T-helper 1 cell (primary cell): ENCODE measurements around the gene FAM234A.

ENCODE experiments used
- DNase-seq, 5 donors: peaks; one replicate each; pipeline ENCODE4 v3.0.0-alpha.2; 2012 to 2020

Gene FAM234A

GRCh38 chr16:303760-304505, 69.3 kb downstream of the FAM234A start:
- DNase-seq, result no peak

DNA sequence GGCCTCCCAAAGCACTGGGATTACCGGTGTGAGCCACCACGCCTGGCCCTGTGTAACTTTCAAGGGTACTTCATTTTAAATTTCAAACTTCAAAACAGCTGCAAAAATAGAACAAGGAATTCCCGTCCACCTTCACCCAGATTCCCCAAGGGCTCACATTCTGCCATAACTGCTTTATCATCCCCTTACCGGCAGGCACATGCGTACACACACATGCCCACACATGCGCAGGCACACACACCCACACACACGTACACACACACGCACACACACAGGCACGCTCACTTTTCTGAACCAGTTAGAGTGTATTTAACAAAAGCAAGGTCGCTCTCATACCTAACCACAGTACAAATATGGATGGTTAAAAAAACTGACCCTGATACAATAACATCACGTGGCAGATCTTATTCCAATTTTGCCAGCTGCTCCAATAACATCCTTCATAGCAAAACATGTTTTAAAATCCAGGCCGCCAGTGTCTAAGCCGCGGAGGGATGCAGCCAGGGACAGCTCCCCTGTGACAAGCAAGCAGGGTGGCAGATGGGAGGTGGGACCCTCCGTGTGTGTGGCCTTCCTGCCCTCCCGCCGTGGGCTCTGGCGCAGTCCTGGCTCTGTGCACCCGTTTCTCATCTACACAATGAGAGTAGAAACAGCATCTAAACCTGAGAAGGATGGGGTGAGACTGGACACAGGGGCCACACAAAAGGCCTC, 71.5 kb downstream of the FAM234A start:
- DNase-seq, result no peak

- no peak for DNase-seq
Observed at GRCh38 chr16:306911-307370, 72.3 kb downstream of the FAM234A start.

DNA sequence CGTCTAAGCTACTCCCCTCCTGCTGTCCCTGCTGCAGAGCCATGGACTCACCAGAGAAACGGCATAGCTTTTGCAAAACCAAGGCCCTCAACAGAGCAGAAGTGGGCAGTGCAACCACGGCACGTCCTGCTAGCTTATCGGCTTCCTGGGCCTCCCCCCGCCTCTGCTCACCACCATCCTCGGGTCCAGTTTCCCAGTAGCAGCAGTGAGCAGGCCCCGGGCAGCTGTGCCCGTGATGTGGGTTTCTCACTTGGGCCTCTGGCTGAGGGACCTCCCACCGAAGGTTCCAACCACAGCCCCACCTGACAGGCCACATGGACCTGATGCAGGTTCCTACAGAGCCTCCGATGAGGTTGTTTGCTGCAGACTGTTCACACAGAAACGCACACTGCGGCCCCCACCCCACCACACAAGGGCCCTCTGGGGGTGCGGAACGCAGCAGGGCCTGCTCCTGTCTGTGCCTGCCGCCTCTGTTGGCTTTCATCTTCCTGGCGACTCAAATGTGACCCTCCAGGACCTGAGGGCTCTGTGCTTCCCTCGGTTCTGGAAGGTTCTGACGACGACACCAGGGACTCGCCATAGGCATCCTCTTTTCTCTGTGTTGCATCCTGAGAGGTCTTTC, 73.2 kb downstream of the FAM234A start:
- no peak for DNase-seq

DNA sequence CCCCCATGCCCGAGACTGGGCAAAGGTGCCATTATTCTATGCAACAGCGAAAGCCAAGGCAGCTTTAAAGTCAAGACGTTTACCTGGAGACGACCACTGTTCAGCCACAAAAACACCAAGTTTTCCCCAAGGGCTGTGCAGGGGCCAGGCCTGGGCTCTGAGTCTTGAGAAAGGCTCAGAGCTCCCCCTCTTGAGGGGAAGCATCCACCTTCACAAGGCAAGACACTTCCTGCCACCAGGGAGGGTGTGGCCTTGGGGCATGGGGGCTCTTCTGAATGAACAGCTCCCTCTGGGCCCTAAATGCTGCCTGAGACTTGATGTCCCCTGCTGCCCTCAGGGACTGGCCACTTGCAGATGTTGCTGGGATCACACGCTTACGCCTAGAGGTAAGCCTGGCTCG, 74.9 kb downstream of the FAM234A start:
- DNase-seq, result no peak

DNA sequence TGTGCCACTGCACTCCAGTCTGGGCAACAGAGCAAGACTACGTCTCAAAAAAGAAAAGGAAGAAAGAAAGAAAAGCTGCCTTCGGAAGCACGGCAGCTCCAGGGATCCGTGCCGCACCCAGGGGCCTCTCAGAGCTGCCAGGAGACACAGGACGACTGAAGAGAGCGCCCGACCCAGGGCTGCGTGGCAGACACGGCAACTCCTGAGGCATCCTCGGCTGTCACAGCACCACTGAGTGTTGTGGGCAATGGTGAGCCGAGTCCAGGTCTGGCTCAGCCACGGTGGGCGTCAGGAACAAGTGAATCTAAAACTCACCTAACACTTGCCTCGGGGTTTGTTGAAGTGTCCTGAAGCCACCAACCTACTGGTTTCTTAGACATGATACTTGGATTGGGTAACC, 77.1 kb downstream of the FAM234A start:
- no peak for DNase-seq

DNA sequence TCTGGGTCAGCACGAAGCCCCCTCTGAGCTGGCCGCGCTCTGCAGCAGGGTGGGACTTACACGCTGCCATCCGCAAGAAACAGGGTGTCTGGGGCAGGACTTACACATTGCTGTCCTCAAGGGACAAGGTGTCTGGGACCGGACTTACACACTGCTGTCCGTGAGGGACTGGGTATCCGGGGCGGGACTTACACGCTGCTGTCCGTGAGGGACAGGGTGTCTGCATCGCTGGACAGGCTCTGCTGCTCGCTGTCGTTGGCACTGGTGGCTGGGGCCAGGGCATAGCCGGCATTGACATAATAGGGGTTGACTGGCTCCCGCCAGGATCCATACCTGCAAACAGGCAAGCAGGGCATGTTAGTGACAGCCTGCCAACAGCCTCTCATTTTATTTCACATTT, 79.7 kb downstream of the FAM234A start:
- DNase-seq, result no peak

GRCh38 chr16:314795-315299, 80.2 kb downstream of the FAM234A start:
- DNase-seq, result no peak
